NCI-H82 (cell line): Measurements from ENCODE around the gene CUX1.
"Not testable (repeated sequence)": the region's sequence is repeated elsewhere in the genome, so short reads cannot be mapped to it uniquely, and the experiment has no call there.

Experiments used
- DNase-seq: peaks from one replicate; lab custom pipeline; 2025; lab: John Stamatoyannopoulos, UW

Gene CUX1

DNA sequence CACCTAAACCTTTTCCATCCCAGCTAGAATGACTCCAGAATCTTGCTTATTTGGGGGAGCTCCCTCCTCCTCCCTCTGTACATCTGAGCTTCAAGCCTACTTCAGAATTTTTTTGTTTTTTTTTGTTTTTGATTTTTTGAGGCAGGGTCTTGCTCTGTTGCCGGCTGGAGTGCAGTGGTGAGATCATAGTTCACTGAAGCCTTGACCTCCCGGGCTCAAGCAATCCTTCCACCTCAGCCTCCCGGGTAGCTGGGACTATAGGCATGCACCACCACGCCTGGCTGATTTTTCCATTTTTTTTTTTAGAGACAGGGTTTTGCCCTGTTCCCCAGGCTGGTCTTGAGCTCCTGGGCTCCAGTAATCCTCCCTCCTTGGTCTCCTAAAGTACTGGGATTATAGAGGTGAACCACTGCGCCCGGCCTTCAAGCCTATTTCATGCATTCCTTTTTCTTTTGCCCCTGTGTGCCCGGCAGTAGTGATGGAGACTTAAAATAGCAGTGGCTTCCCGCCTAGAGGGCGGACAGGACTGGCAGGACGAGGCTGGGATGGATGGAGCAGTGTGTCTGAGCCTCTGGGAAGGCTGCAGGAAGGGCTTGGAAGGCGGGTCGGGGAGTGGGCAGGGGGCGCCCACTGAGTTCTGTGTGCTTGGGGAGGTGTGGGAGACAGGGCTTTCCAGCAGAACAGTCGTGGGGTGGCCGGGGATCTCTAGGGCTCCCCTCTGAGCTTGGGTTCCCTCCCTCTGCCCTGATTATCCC lies 8.8 kb downstream of the CUX1 start:
- DNase-seq = peak; percentile 51

- no peak for DNase-seq
Measured at GRCh38 chr7:101828301-101829020, 11.0 kb downstream of the CUX1 start.

DNA sequence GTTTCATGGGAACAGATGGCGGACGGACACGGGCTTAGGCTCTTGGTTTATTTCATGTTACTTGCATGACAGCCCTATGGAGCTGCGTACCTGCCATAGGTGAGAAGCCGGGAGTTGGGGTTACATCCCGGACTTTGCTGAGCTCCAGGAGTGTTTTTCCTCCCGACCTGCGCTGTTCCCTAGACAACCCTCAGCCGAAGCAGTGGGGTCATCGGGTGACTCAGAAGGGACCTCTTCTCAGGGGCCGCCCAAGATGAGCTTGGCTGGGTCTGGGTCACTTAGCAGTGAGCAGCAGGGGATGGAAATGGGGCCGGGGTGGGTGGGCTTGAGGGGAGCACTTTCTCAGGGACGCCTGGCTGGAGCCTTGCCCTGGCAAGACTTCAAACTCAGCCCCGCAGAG lies 11.9 kb downstream of the CUX1 start:
- no peak for DNase-seq

- DNase-seq = no peak
Measured at GRCh38 chr7:101829821-101830220, 12.4 kb downstream of the CUX1 start.

- not testable (repeated sequence) for DNase-seq
Measured at GRCh38 chr7:101831396-101831795, 14.0 kb downstream of the CUX1 start.

DNA sequence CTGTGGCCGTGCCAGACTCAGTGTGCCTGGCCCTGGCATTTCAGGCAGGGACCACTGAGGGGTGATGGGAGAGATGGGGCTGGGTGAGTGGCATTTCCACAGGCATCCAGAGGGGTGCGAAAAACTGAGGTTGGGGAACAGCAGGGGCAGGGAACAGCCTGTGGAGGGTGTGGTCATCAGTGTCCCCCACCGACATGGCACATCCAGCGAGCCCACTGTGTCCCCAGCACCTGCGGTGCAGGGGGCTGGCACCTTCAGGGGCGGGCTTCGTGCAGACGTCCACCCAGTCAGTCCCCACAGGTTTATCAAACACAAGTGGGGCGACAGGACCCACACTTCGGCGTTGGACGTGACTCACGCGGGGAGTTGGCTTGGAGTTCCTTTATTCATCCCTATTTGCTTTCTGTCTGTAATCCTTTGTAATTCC lies 14.8 kb downstream of the CUX1 start:
- no peak for DNase-seq

DNA sequence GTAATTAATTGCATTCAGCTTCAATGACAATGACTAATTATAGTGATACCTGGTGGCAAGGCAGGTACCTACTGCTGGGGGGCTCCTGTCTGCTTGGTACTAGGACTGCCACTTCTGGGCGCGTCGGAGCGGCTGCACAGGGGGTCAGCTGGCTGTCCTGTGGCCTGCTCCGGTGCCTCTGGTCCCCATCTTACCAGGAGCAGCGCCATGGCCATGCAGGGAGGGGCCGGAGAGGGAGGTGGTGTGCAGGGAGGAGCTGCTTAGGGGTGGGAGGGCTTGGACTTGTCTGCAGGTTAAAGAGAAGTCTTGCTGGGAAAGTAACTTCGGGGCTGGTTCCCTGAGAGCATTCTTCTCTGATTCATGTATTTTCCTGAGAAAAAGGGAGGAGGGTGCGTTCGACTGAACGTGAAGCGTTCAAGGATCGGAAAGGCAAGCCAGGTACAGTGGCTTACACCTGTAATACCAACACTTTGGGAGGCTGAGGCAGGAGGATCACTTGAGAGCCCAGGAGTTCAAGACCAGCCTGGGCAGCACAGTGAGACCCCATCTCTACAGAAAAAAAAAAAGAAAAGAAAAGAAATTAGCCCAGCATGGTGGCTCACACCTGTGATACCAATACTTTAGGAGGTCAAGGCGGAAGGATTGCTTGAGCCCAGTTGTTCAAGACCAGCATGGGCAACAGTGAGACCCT lies 15.4 kb downstream of the CUX1 start:
- no peak for DNase-seq

GRCh38 chr7:101833799-101834198 lies 16.4 kb downstream of the CUX1 start:
- DNase-seq = no peak

DNA sequence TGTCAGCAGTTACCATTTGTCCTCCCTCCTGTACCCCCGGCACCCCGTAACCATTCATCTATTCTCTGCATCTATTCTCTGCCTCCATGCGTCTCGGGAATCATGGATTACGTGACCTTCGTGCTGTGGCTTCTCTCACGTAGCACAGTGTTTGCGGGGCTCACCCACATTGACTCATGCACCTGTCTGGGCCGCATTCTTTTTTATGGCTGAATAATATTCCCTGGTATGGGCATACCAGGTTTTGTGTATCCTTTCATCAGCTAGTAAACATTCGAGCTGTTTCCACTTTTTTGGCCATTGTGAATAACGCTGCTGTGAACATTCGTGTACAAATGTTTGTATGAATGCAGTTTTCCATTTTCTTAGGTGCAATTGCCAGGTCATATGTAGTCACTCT lies 17.7 kb downstream of the CUX1 start:
- no peak for DNase-seq

- DNase-seq = not testable (repeated sequence)
Measured at GRCh38 chr7:101837433-101837832, 20.0 kb downstream of the CUX1 start.

- DNase-seq = peak; percentile 96
Measured at GRCh38 chr7:101838837-101839483, 21.5 kb downstream of the CUX1 start.

DNA sequence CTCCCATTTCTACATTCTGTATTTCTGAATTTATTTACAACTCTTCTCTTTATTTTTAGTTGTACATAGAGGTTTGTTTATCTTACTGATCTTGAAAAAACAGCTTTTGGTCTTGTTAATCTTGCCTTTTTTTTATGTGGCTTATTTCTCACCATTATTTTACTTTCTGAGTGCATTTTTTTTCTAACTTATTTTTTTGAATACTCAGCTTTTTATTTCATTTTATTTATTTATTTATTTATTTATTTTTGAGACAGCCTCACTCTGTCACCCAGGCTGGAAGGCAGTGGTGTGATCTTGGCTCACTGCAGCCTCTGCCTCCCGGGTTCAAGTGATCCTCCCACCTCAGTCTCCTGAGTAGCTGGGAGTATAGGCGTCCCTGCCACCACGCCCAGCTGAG lies 23.9 kb downstream of the CUX1 start:
- no peak for DNase-seq

GRCh38 chr7:101843293-101844271 lies 26.2 kb downstream of the CUX1 start:
- no peak for DNase-seq

DNA sequence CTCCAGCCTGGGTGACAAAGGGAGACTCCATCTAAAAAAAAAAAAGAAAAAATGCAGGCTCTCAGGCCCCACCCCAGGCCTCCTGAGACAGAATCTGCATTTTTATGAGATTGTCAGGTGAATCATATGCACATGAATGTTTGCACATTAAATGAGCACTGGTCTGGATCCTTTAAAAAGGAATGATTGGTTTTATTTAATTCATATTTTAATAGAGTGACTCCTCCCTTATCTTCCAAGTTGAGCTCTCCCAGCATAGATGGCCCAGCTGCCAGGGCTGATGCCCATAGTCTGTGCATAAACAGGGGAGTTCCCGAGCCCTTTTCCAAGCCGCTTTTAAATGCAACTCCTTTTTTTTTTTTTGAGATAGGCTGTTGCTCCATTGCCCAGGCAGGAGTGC lies 28.5 kb downstream of the CUX1 start:
- no peak for DNase-seq

GRCh38 chr7:101846800-101847538 lies 29.5 kb downstream of the CUX1 start:
- no peak for DNase-seq

DNA sequence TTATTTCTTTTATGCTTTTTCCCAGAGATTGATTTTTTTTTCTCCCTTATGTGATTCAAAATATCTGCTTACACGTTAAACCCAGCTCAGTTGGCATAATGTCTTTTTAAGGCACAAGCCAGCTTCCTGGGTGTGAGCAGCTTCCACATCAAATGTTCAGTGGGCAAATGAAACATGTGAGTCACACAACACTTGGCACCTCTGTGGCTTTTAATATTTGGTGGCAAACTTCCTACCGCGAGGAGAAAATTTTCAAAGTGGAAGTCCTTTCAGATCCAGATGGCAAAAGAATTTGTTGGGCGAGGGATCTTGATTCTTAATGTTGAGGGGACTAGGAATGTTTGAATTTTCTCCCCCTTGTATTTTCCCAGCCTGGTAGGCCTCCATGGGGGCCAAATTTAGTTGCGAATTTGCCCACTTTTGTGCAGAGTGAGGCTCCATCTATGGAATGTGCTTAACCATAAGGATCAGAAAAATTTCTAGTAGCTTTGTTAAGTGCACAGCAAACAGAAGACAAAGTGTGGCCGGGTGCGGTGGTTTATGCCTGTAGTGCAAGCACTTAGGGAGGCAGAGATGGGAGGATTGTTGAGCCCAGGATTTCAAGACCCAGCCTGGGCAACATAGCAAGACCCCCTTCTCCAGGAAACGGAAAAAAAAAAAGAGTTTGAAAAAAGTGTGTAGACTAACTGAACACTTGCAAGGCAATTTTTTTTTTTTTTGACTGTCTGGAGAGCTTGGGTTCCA lies 31.0 kb downstream of the CUX1 start:
- no peak for DNase-seq

DNA sequence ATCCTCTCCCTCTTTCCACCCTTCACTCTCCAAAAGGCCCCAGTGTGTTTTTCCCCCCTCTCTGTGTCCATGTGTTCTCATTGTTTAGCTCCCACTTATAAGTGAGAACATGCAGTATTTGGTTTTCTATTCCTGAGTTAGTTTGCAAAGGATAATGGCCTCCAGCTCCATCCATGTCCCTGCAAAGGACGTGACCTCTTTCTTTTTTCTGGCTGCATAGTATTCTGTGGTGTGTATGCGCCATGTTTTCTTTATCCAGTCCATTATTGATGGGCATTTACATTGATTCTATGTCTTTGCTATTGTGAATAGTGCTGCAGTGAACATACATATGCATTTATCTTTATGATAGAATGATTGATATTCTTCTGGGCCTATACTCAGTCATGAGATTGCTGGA lies 31.9 kb downstream of the CUX1 start:
- DNase-seq = not testable (repeated sequence)

- not testable (repeated sequence) for DNase-seq
Measured at GRCh38 chr7:101852364-101852763, 34.9 kb downstream of the CUX1 start.

DNA sequence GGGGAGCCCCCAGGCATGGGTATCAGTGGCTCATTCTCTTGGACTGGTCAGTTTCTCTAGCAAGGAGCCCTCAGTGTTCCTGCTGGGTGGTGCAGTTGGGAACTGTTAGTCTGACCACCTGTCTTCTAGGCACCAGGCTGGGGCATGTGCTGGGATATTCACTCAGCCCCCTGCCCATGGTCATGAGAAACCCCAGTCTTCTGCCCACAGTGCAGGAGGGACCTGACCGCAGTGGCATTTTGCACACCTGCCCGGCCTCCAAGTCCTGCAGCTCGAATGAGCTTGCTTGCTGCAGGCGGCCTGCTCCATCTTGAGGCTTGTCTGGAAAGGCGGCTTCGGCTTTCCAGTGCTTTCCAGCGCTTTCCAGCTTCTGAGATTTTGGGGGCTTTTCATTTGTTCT lies 36.3 kb downstream of the CUX1 start:
- DNase-seq = no peak
